Sigmoid colon (tissue), 7 donors: Measurements from ENCODE around the gene PEX7. TPM values are rescaled to one million over a fixed set of nuclear protein-coding genes. Genes with fewer than 3 reads are reported as not detected.

Source experiments
- DNase-seq: peaks from one replicate; pipeline ENCODE4 v3.0.0-alpha.2; 2019
- H3K27ac ChIP-seq, 4 donors: fragments of 200-600 bp; sonication (generic); one replicate each; pipeline ENCODE4 v1.5.1; 2016 to 2019; ENCODE audit warnings: mild to moderate bottlenecking in 1 of 4
- H3K27me3 ChIP-seq, 3 donors: fragments of 200-600 bp; sonication (generic); one replicate each; pipeline ENCODE4 v1.5.1; 2019; ENCODE audit warnings: mild to moderate bottlenecking in 1 of 3
- H3K36me3 ChIP-seq, 4 donors: fragments of 200-600 bp; sonication (generic); one replicate each; pipeline ENCODE4 v1.5.1; 2016 to 2019
- H3K4me1 ChIP-seq, 4 donors: fragments of 200-600 bp; sonication (generic); one replicate each; pipeline ENCODE4 v1.5.1; 2017 to 2019
- H3K4me3 ChIP-seq, 4 donors: fragments of 200-600 bp; sonication (generic); one replicate each; pipeline ENCODE4 v1.5.1; 2017 to 2019; ENCODE audit warnings: mild to moderate bottlenecking in 2 of 4, moderate library complexity in 1 of 4
- H3K9me3 ChIP-seq, 4 donors: fragments of 200-600 bp in 3 of 4; sonication (generic) in 3 of 4; one replicate each; pipeline versions ENCODE4 v1.5.1 to v1.6.1; 2013 to 2019
- CTCF ChIP-seq, 4 experiments: fragments of 450-650 bp in 3 of 4; fragments of 200-600 bp in 1 of 4; IDR thresholded peaks; one replicate each; pipeline ENCODE4 v1.5.1; 2016 to 2019; ENCODE audit warnings: antibody characterized with exemption in 4 of 4, mild to moderate bottlenecking in 3 of 4, moderate library complexity in 2 of 4
- EP300 ChIP-seq, 4 donors: sonication (generic); formaldehyde crosslinking; IDR thresholded peaks; one replicate each; pipeline ENCODE4 v1.6.1; 2017; ENCODE audit warnings: antibody characterized with exemption in 4 of 4
- POLR2A ChIP-seq, 2 donors: fragments of 450-650 bp; IDR thresholded peaks; one replicate each; pipeline ENCODE4 v1.6.1; 2016; ENCODE audit warnings: antibody characterized with exemption in 2 of 2, mild to moderate bottlenecking in 2 of 2, moderate library complexity in 2 of 2
- POLR2AphosphoS5 ChIP-seq, 4 donors: sonication (generic); formaldehyde crosslinking; IDR thresholded peaks; one replicate each; pipeline ENCODE4 v1.6.1; 2017; ENCODE audit warnings: antibody characterized with exemption in 4 of 4
- WGBS, 2 donors: extraction: QIAGEN DNeasy Blood & Tissue Kit; methylation state at CpG; one replicate each; pipeline ENCODE4 v1.1.7; 2013; 5-methylcytosine and 5-hydroxymethylcytosine counted together
- intact Hi-C: fragments of 100-400 bp; cut with DNase I; formaldehyde crosslinking; loops from one replicate; pipeline ENCODE4 v1.15.1; 2023
- polyA plus RNA-seq, 3 donors: library from polyadenylated mRNA; stranded (reverse); fragments of 200-250 nt; gene quantifications; one replicate each; pipeline ENCODE4 v1.2.3, GENCODE V29; 2013
- total RNA-seq, 4 donors: library from RNA; depleted of rRNA; stranded (reverse); fragments of >200 nt; gene quantifications; one replicate each; pipeline ENCODE4 v1.1.0, GENCODE V29; 2016
- donor health status: healthy with polysubstance abuse.
- donor health status: Bipolar disorder and iron deficiency.
- donor health status: healthy.

The PEX7 gene
- total and polyA plus RNA-seq, 7 donors: 2.9 to 15.0 (median 6.9) TPM

DNA sequence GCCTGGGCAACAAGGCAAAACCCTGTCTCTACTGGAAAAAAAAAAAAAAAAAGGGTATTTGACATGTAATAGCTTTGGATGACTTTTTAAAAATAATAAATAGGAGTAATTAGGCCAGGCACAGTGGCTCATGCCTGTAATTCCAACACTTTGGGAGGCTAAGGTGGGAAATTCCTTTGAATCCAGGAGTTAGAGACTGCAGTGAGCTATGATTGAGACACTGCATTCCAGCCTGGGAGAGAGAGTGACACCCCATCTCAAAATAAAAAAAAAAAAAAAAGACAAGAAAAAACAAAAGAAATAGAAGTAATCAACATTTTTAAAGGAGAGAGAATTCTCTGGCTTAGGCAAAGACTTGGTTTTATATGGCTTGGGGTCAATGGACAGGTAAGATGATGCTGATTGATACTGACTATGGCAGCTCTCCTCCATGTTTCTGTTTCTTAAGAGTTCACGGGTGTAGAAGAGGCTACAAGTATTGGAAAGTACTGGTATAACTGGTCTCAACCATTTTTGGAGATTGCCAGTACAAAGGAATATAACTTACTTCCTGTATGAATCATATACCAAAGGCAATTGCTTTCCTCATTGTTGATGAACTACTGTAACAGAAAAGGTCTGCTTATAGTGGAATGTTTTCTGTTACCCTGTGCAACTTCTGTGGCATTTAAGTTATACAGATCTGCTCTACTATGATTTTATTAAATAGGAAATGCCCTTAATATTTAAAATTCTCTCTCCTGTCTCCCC, 40.2 kb upstream of the PEX7 start:
- peaks cover 0 to 12% (median 4%) of the 10 kb centered on the region in 4 donors for H3K4me1 ChIP-seq
- H3K27ac ChIP-seq: no peak overlapping the region
- DNase-seq: no peak
- H3K9me3 ChIP-seq: no peaks in the 10 kb centered on the region
- no peak overlapping the region for H3K4me3 ChIP-seq
- no peaks in the 10 kb centered on the region for H3K36me3 ChIP-seq
- WGBS, 2 donors: 7 to 59% methylated on average over 1 of the region's 1 CpG
- intact Hi-C loops: no loop called here
- TF ChIP-seq POLR2A (IDR thresholded peaks at IDR 0.05) (no peak), EP300 (IDR thresholded peaks at IDR 0.05) (no peak), POLR2AphosphoS5 (IDR thresholded peaks at IDR 0.05) (no peak), CTCF (IDR thresholded peaks at IDR 0.05) (no peak)
- H3K27me3 ChIP-seq: no peaks in the 10 kb centered on the region

DNA sequence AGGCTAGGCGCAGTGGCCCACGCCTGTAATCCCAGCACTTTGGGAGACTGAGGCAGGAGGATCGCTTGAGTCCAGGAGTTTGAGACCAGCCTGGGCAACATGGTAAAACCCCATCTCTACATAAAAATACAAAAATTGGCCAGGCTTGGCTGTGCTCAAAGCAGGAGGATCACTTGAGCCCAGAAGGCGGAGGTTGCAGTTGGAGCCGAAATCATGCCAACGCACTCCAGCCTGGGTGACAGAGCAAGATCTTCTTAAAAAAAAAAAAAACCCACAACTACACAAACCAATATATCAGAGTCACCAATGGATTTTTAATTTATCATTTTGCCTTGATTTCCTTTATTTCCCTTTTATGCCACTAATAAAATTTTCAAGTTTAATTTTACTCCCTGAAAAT, 39.4 kb upstream of the PEX7 start:
- Histone ChIP-seq H3K27ac (no peak overlapping the region), H3K4me3 (no peak overlapping the region), H3K9me3 (no peaks in the 10 kb centered on the region), H3K27me3 (no peaks in the 10 kb centered on the region), H3K36me3 (no peaks in the 10 kb centered on the region), H3K4me1 (peaks cover 0 to 16% (median 7%) of the 10 kb centered on the region in 4 donors)
- TF ChIP-seq POLR2A (IDR thresholded peaks at IDR 0.05) (no peak), POLR2AphosphoS5 (IDR thresholded peaks at IDR 0.05) (no peak), CTCF (IDR thresholded peaks at IDR 0.05) (no peak), EP300 (IDR thresholded peaks at IDR 0.05) (no peak)
- 95 to 96% methylated on average over 6 of the region's 6 CpGs for WGBS, 2 donors
- no peak for DNase-seq
- intact Hi-C loops: no loop called here

GRCh38 chr6:136783495-136784270, 38.7 kb upstream of the PEX7 start:
- WGBS, 2 donors: 58 to 73% methylated on average over 9 of the region's 9 CpGs
- intact Hi-C loops: no loop called here
- peak overlapping the region in 1 of 4 donors; percentile 11 for H3K4me3 ChIP-seq
- no peaks in the 10 kb centered on the region for H3K36me3 ChIP-seq
- H3K27me3 ChIP-seq: no peaks in the 10 kb centered on the region
- TF ChIP-seq POLR2A (IDR thresholded peaks at IDR 0.05): no peak
- TF ChIP-seq CTCF (IDR thresholded peaks at IDR 0.05): no peak
- TF ChIP-seq POLR2AphosphoS5 (IDR thresholded peaks at IDR 0.05): no peak
- no peak for TF ChIP-seq EP300 (IDR thresholded peaks at IDR 0.05)
- peaks cover 0 to 19% (median 7%) of the 10 kb centered on the region in 4 donors for H3K4me1 ChIP-seq
- H3K9me3 ChIP-seq: no peaks in the 10 kb centered on the region
- peak overlapping the region in 1 of 4 donors; percentile 25 for H3K27ac ChIP-seq
- no peak for DNase-seq

DNA sequence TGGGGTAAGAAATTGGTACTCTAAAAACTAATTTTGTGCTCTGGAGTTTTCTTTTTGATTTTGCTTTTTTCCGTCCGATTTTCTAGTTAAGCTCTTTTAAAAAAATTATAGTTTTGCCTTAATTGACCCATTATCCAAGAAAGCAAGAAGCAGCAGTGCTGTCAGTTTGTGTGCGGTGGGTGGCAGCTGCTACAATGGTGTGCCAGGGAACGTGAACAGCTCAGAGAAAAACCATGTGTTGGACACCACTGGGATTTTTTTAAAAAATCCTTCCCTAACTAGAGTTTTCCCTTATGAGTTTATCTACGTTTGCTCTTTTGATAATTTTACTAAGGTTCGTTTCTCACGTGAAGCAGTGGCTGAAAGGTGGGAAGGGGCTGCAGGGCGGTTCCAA, 38.1 kb upstream of the PEX7 start:
- Histone ChIP-seq H3K36me3 (no peaks in the 10 kb centered on the region), H3K27me3 (no peaks in the 10 kb centered on the region), H3K27ac (peak overlapping the region in 1 of 4 donors; percentile 13), H3K9me3 (no peaks in the 10 kb centered on the region), H3K4me3 (peak overlapping the region in 1 of 4 donors; percentile 11), H3K4me1 (peaks cover 0 to 19% (median 9%) of the 10 kb centered on the region in 4 donors)
- 72 to 90% methylated on average over 8 of the region's 8 CpGs for WGBS, 2 donors
- TF ChIP-seq POLR2A (IDR thresholded peaks at IDR 0.05): no peak
- no peak for TF ChIP-seq POLR2AphosphoS5 (IDR thresholded peaks at IDR 0.05)
- TF ChIP-seq CTCF (IDR thresholded peaks at IDR 0.05): no peak
- no peak for TF ChIP-seq EP300 (IDR thresholded peaks at IDR 0.05)
- no peak for DNase-seq
- intact Hi-C loops: no loop called here
